ENCODE data around the gene SAA4. TPM values are rescaled to one million over a fixed set of nuclear protein-coding genes. Genes with fewer than 3 reads are reported as not detected.

Gene SAA4
- total and polyA plus RNA-seq, 9 of the 15 experiments (the other 6 are each of a cell fraction or from before 2014, with no cell fraction given): not detected

DNA sequence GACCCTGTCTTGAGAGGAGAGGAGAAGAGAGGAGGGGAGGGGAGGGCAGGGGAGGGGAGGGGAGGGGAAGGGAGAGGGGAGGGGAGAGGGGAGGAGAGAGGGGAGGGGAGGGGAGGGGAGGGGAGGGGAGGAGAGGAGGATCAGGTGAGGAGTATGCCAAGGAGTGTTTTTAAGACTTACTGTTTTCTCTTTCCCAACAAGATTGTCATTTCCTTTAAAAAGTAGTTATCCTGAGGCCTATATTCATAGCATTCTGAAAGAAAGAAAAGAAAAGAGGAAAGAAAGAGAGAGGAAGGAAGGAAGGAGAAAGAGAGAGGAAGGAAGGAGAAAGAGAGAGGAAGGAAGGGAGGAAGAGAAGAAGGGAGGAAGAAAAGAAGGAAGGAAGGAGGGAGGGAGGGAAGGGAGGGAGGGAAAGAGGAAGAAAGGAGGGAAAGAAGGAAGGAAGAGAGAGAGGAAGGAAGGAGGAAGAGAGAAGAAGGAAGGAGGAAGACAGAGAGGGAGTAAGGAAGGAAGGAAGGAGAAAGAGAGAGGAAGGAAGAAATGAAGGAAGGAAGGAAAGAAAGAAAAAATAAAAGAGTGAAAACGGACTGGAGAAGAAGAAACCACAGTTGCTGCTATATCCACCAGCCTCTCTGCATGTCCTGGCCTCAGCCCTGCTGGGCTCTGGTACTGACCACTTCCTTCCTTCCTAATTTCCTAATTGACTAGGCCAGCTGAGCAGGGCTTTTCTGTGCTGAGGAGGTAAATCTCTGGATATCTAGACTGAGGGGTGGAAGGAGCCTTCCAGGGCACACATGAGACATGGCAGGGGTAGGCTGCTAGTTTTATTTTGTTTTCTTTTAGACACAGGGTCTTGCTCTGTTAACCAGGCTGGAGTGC is 28.3 kb upstream of the SAA4 start:
- Histone ChIP-seq H3K27me3 (ENCODE audit: control insufficient read depth in 2 of 2, insufficient read depth in 2 of 2, low read length in 2 of 2) (peaks cover 23 to 45% of the 10 kb centered on the region in 2 experiments; a peak in 4 of 5 replicates), H3K4me1 (replicated peaks in 1 of 2; ENCODE audit: control insufficient read depth in 2 of 2, insufficient read depth in 2 of 2, low read length in 2 of 2) (no peaks in the 10 kb centered on the region), H3K4me3 (no peak overlapping the region), H3K79me2 (ENCODE audit: control insufficient read depth, insufficient read depth, low read length) (no peaks in the 10 kb centered on the region), H3K9me1 (ENCODE audit: control insufficient read depth, insufficient read depth, low read length) (no peaks in the 10 kb centered on the region), H3K9me3 (replicated peaks; ENCODE audit: control insufficient read depth, insufficient read depth, low read depth, low read length) (no peaks in the 10 kb centered on the region), H2AFZ (ENCODE audit: low read depth, low read length) (no peak overlapping the region), H3K36me3 (ENCODE audit: control insufficient read depth, insufficient read depth, low read length) (no peaks in the 10 kb centered on the region), H3K4me2 (ENCODE audit: insufficient read depth, low read length) (no peak overlapping the region), H3K9ac (ENCODE audit: insufficient read depth in 1 of 2, low read depth in 2 of 2, low read length in 2 of 2) (no peak overlapping the region), H4K20me1 (replicated peaks; ENCODE audit: control insufficient read depth, insufficient read depth, low read length) (0 out of 2 replicates have a peak, but pooled peaks cover 2% of the 10 kb centered on the region), H3K27ac (ENCODE audit: extremely low read depth, low read depth, low read length) (no peak overlapping the region)
- ChIA-PET CTCF (ENCODE audit: low intra/inter-chr PET ratio) (no interaction called here), POLR2A (interaction anchor here (0.6 to 0.9 kb wide), 4 partner anchors 11 to 185 kb away, joined by 3 read pairs; no protein-coding TSS in a partner anchor)
- ATAC-seq: no peak
- in situ Hi-C loops (cut with MboI): no loop called here
- WGBS (ENCODE audit: insufficient coverage, low coverage, missing lambda C conversion rate): 0% methylated on average over 1 of the region's 1 CpG
- BruUV-seq (replicated peaks): no TSS peak
- TF ChIP-seq, protein P1, sequence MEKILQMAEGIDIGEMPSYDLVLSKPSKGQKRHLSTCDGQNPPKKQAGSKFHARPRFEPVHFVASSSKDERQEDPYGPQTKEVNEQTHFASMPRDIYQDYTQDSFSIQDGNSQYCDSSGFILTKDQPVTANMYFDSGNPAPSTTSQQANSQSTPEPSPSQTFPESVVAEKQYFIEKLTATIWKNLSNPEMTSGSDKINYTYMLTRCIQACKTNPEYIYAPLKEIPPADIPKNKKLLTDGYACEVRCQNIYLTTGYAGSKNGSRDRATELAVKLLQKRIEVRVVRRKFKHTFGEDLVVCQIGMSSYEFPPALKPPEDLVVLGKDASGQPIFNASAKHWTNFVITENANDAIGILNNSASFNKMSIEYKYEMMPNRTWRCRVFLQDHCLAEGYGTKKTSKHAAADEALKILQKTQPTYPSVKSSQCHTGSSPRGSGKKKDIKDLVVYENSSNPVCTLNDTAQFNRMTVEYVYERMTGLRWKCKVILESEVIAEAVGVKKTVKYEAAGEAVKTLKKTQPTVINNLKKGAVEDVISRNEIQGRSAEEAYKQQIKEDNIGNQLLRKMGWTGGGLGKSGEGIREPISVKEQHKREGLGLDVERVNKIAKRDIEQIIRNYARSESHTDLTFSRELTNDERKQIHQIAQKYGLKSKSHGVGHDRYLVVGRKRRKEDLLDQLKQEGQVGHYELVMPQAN (IDR thresholded peaks at IDR 0.05; ENCODE audit: borderline replicate concordance): no peak
- peak; percentile 41 for TF ChIP-seq HNRNPK (IDR thresholded peaks at IDR 0.05; ENCODE audit: low read depth, low read length, poor library complexity, severe bottlenecking)
- TF ChIP-seq, protein P2, sequence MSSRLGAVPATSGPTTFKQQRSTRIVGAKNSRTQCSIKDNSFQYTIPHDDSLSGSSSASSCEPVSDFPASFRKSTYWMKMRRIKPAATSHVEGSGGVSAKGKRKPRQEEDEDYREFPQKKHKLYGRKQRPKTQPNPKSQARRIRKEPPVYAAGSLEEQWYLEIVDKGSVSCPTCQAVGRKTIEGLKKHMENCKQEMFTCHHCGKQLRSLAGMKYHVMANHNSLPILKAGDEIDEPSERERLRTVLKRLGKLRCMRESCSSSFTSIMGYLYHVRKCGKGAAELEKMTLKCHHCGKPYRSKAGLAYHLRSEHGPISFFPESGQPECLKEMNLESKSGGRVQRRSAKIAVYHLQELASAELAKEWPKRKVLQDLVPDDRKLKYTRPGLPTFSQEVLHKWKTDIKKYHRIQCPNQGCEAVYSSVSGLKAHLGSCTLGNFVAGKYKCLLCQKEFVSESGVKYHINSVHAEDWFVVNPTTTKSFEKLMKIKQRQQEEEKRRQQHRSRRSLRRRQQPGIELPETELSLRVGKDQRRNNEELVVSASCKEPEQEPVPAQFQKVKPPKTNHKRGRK (tag; IDR thresholded peaks at IDR 0.05): peak; percentile 93
- no peak for TF ChIP-seq STAT5A (IDR thresholded peaks at IDR 0.05; ENCODE audit: borderline replicate concordance, low read length)
- no peak for TF ChIP-seq EP400 (IDR thresholded peaks at IDR 0.05)
- peak; percentile 59 for TF ChIP-seq PCBP2 (IDR thresholded peaks at IDR 0.05; ENCODE audit: low read depth, low read length, poor library complexity, severe bottlenecking)
- TF ChIP-seq HNRNPH1 (optimal IDR thresholded peaks at IDR 0.05; ENCODE audit: low read depth, low read length): no peak
- intact Hi-C loops (cut with micrococcal nuclease): no loop called here
- FAIRE-seq: no peak
- DNase-seq (ENCODE audit: extremely low read depth in 1 of 4, low spot score in 3 of 4): no peak

All from K562 (cell line).